NCI-H748 (cell line): ENCODE measurements around the gene MRPL36.

ENCODE experiments used
- DNase-seq: peaks from one replicate; lab custom pipeline; 2025; ENCODE audit not compliant: unreplicated experiment; lab: John Stamatoyannopoulos, UW

The MRPL36 gene

GRCh38 chr5:1751026-1751863 lies 48.4 kb downstream of the MRPL36 start:
- no peak for DNase-seq

GRCh38 chr5:1750469-1750868 lies 49.2 kb downstream of the MRPL36 start:
- no peak for DNase-seq

DNA sequence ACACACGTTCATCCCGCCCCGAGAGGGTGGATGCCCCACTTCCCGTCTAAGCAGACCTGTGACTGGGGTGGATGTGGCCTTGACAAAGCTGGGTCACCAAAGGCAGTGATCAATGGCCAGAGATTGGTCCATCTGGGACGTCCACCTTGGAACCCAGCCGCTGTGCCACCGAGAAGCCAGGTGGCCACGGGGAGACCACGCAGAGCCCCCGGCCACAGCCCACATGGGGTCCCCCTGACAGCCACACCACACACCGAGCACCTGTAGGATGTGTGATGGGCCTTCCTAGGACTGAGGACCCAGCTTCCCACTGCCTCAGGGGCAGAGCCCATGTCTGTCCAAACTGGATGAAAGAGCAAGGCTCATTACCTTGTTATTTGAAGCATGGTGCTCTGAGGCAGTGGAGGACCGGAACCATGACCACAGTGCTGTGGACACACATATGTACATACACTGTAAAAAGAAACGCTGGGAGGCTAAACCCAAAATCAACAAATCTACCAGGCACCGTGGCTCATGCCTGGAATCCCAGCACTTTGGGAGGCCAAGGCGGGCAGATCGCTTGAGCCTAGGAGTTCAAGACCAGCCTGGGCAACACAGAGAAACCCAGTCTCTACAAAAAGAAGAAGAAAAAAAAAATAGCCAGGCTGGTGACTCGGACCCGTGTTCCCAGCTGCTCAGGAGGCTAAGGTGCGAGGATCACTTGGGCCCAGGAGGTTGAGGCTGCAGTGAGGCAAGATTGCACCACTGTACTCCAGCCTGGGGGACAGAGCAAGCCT lies 50.1 kb downstream of the MRPL36 start:
- DNase-seq = no peak

GRCh38 chr5:1748845-1749244 lies 50.8 kb downstream of the MRPL36 start:
- no peak for DNase-seq
